B cell (primary cell): ENCODE measurements around the gene RPL19. TPM values are rescaled to one million over a fixed set of nuclear protein-coding genes. Genes with fewer than 3 reads are reported as not detected.

ENCODE experiments used
- ATAC-seq: fragments of 200-7000 bp; cut with Tn5 transposase; one replicate; pipeline ENCODE4 v1.10.0; 2021; ENCODE audit warnings: low read depth, mild to moderate bottlenecking, moderate number of reproducible peaks, moderate library complexity
- CTCF ChIA-PET: fragments of 350-600 bp; sonication (Branson Sonifier 250); formaldehyde crosslinking; loops from one replicate; lab custom pipeline; 2021; ENCODE audit warnings: antibody characterized with exemption, inconsistent platforms; lab: Charles Lee
- POLR2A ChIA-PET: fragments of 350-600 bp; sonication (Branson Sonifier 250); formaldehyde crosslinking; loops from one replicate; lab custom pipeline; 2021; ENCODE audit warnings: antibody characterized with exemption; lab: Charles Lee
- DNase-seq: peaks from one replicate; pipeline ENCODE4 v3.0.0; 2013
- H2AFZ ChIP-seq: 2 replicates; pipeline ENCODE4 v1.6.1; 2012; ENCODE audit warnings: mild to moderate bottlenecking, low read depth, low read length; ENCODE audit not compliant: insufficient read depth, poor library complexity, severe bottlenecking
- H3K27ac ChIP-seq, 2 donors: 1 replicate in 1 of 2; 2 replicates in 1 of 2; pipeline ENCODE4 v1.5.1; 2012 to 2013; ENCODE audit warnings: low read length in 2 of 2, mild to moderate bottlenecking in 2 of 2, moderate library complexity in 1 of 2
- H3K27me3 ChIP-seq, 4 experiments: fragments of 200-600 bp in 1 of 4; sonication (generic) in 1 of 4; replicated peaks in 1 of 4; 1 replicate in 2 of 4; 2 replicates in 2 of 4; pipeline versions ENCODE4 v1.6.1 to v1.7.0; 2013 to 2016; ENCODE audit warnings: low read length in 3 of 4, mild to moderate bottlenecking in 2 of 4, mixed read lengths in 1 of 4, moderate library complexity in 1 of 4; ENCODE audit not compliant: insufficient read depth in 4 of 4, control insufficient read depth in 3 of 4; ENCODE audit errors: control extremely low read depth in 1 of 4
- H3K36me3 ChIP-seq, 2 experiments: replicated peaks in 1 of 2; 1 replicate in 1 of 2; 2 replicates in 1 of 2; pipeline versions ENCODE4 v1.6.1 to v1.7.1; 2013; ENCODE audit warnings: low read length in 1 of 2; ENCODE audit not compliant: insufficient read depth in 2 of 2, control insufficient read depth in 1 of 2; ENCODE audit errors: control extremely low read depth in 1 of 2, extremely low read depth in 1 of 2
- H3K4me1 ChIP-seq, 2 donors: fragments of 200-600 bp in 1 of 2; sonication (generic) in 1 of 2; 1 replicate in 1 of 2; 2 replicates in 1 of 2; pipeline versions ENCODE4 v1.5.1 to v1.6.1; 2013 to 2017; ENCODE audit warnings: low read length in 2 of 2; ENCODE audit not compliant: control insufficient read depth in 2 of 2, insufficient read depth in 2 of 2
- H3K4me2 ChIP-seq: replicated peaks from 2 replicates; pipeline ENCODE3; 2012; ENCODE audit warnings: mild to moderate bottlenecking, low read depth, low read length; ENCODE audit not compliant: poor library complexity, severe bottlenecking
- H3K4me3 ChIP-seq, 5 experiments: fragments of 200-600 bp in 1 of 5; sonication (generic) in 1 of 5; 1 replicate in 3 of 5; 2 replicates in 2 of 5; pipeline versions ENCODE4 v1.5.1 to v1.7.0; 2011 to 2016; ENCODE audit warnings: low read length in 4 of 5, mild to moderate bottlenecking in 4 of 5, low read depth in 2 of 5, control low read depth in 1 of 5, moderate library complexity in 1 of 5; ENCODE audit not compliant: insufficient read depth in 1 of 5; ENCODE audit errors: control extremely low read depth in 1 of 5, extremely low read depth in 1 of 5
- H3K79me2 ChIP-seq: fragments of 200-600 bp; sonication (generic); one replicate; pipeline ENCODE4 v1.6.0; 2016; ENCODE audit warnings: low read length; ENCODE audit not compliant: control insufficient read depth, insufficient read depth
- H3K9ac ChIP-seq: fragments of 200-600 bp; sonication (generic); 2 replicates; pipeline ENCODE4 v1.6.1; 2017; ENCODE audit warnings: mild to moderate bottlenecking, low read length, moderate library complexity
- H3K9me3 ChIP-seq, 3 donors: one replicate each; pipeline versions ENCODE4 v1.6.1 to v1.7.1; 2013; ENCODE audit warnings: low read length in 2 of 3; ENCODE audit not compliant: control insufficient read depth in 2 of 3, insufficient read depth in 1 of 3; ENCODE audit errors: control extremely low read depth in 1 of 3
- H4K20me1 ChIP-seq: 2 replicates; pipeline ENCODE4 v1.6.0; 2012; ENCODE audit warnings: mild to moderate bottlenecking, low read length; ENCODE audit not compliant: insufficient read depth, control insufficient read depth, poor library complexity, severe bottlenecking
- H3K27ac Mint-ChIP-seq: one replicate; pipeline ENCODE4 v1.8.0; 2021; ENCODE audit warnings: mixed read lengths
- H3K27me3 Mint-ChIP-seq: one replicate; pipeline ENCODE4 v1.8.0; 2021; ENCODE audit warnings: mixed read lengths
- H3K4me1 Mint-ChIP-seq: one replicate; pipeline ENCODE4 v1.8.0; 2021; ENCODE audit warnings: mixed read lengths
- H3K4me3 Mint-ChIP-seq: one replicate; pipeline ENCODE4 v1.8.0; 2021; ENCODE audit warnings: mixed read lengths
- H3K9me3 Mint-ChIP-seq: one replicate; pipeline ENCODE4 v1.8.0; 2022; ENCODE audit warnings: mixed read lengths; ENCODE audit not compliant: insufficient read depth
- EZH2 ChIP-seq: IDR thresholded peaks from 2 replicates; pipeline ENCODE4 v1.6.1; 2012; ENCODE audit warnings: borderline replicate concordance, low read depth, mild to moderate bottlenecking, moderate library complexity, low read length; ENCODE audit not compliant: insufficient read depth, poor library complexity, severe bottlenecking
- WGBS: methylation state at CpG from one replicate; pipeline ENCODE4 v1.1.5; 2013; ENCODE audit warnings: missing lambda C conversion rate; ENCODE audit not compliant: insufficient coverage; 5-methylcytosine and 5-hydroxymethylcytosine counted together
- intact Hi-C: fragments of 100-400 bp; cut with micrococcal nuclease; formaldehyde crosslinking; loops from one replicate; pipeline ENCODE4 v1.10.0; 2022
- polyA plus RNA-seq: library from polyadenylated mRNA; depleted of rRNA; stranded (reverse); fragments of >200 nt; gene quantifications from 2 replicates; pipeline ENCODE4 v1.2.3, GENCODE V29; 2012
- total RNA-seq, 2 donors: library from RNA; stranded (reverse); fragments of 120-200 nt in 1 of 2; gene quantifications; 1 replicate in 1 of 2; 2 replicates in 1 of 2; pipeline versions ENCODE4 v1.2.3 to v1.2.4, GENCODE V29; 2013 to 2022
- TF ChIP-seq, protein P1 (sequence below): fragments of 200-600 bp; IDR thresholded peaks from one replicate; pipeline ENCODE4 v1.8.0; 2022; ENCODE audit warnings: antibody characterized with exemption, mild to moderate bottlenecking

The RPL19 gene
- total and polyA plus RNA-seq, 2 donors (not counting 1 experiment from before 2014, with no cell fraction given) = 3,041 to 3,233 TPM

DNA sequence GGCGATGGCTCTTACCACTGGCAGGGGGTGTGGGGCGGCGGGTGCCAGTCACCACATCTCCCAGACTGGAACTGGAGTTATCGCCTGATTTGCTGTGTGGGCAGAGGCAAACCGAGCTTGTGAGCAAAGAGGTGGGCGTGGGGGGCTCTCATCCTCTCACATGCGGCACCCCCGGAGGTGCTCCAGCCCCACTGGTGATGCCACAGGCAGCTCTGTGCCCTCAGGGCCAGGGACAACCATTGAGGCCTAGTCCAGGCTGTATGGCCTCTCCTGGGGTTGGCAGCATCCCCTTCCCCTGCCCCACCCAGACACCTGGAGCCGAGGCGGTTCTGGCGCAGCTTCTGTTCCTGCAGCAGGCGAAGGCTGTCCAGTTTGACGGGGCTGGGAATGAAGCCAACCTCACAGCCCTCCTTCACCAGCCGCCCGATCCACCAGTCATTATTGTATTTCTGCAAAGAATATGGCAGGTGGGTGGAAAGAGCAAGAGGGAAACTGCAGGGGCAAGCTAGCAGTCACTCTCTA lies 13.5 kb upstream of the RPL19 start:
- Mint-ChIP-seq H3K27me3 (no peaks in the 10 kb centered on the region), H3K4me3 (no peak overlapping the region), H3K9me3 (no peaks in the 10 kb centered on the region), H3K27ac (no peak overlapping the region), H3K4me1 (no peaks in the 10 kb centered on the region)
- Histone ChIP-seq H3K79me2 (no peaks in the 10 kb centered on the region), H2AFZ (no peak overlapping the region), H3K4me1 (no peaks in the 10 kb centered on the region), H3K27me3 (no peaks in the 10 kb centered on the region), H3K4me3 (no peak overlapping the region), H3K27ac (no peak overlapping the region), H3K36me3 (peaks cover 0 to 2% of the 10 kb centered on the region in 2 experiments), H4K20me1 (no peaks in the 10 kb centered on the region), H3K9ac (no peak overlapping the region), H3K9me3 (no peaks in the 10 kb centered on the region), H3K4me2 (no peak overlapping the region)
- WGBS = 98% methylated on average over 11 of the region's 15 CpGs
- no peak for DNase-seq
- intact Hi-C loops = no loop called here
- no peak for ATAC-seq
- ChIA-PET POLR2A (no interaction called here), CTCF (interaction anchor here (1.2 kb wide), 1 partner anchor 204 kb away, joined by 3 read pairs; no protein-coding TSS in a partner anchor)
- TF ChIP-seq EZH2 = no peak
- TF ChIP-seq, protein P1, sequence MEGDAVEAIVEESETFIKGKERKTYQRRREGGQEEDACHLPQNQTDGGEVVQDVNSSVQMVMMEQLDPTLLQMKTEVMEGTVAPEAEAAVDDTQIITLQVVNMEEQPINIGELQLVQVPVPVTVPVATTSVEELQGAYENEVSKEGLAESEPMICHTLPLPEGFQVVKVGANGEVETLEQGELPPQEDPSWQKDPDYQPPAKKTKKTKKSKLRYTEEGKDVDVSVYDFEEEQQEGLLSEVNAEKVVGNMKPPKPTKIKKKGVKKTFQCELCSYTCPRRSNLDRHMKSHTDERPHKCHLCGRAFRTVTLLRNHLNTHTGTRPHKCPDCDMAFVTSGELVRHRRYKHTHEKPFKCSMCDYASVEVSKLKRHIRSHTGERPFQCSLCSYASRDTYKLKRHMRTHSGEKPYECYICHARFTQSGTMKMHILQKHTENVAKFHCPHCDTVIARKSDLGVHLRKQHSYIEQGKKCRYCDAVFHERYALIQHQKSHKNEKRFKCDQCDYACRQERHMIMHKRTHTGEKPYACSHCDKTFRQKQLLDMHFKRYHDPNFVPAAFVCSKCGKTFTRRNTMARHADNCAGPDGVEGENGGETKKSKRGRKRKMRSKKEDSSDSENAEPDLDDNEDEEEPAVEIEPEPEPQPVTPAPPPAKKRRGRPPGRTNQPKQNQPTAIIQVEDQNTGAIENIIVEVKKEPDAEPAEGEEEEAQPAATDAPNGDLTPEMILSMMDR = no peak

DNA sequence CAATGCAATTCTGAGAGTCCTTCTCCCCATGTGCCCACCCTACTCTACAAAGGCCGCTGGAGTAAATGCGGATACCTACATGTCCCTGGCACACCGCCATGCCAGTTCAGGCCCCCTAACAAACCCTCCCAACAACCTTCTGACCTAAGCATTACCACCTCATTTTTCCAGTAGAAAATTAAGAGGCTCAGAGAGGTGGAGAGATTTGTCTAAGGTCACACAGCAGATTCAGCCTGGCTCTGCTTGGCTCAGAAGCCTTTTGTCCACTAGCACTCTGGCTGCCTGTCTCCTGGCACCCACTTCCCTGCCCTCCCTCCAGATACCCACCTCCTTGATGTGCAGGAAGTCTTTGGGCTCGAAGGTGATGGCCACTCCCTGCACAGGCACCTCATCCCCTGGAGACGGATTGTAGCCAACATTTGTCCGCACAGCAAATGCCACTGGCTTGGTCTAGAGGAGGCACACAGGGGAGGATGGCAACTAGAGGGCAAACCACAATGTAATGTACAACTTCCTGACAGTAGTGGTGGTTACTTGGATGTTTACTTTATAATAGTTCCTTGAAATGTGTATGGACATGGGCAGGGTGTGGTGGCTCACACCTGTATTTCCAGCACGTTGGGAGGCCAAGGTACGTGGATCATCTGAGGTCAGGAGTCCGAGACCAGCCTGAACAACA lies 12.8 kb upstream of the RPL19 start:
- POLR2A ChIA-PET = no interaction called here
- no peak for ATAC-seq
- H3K4me1 Mint-ChIP-seq = no peaks in the 10 kb centered on the region
- H2AFZ ChIP-seq = no peak overlapping the region
- intact Hi-C loops = no loop called here
- peaks cover 0 to 2% of the 10 kb centered on the region in 2 experiments for H3K36me3 ChIP-seq
- TF ChIP-seq EZH2 = no peak
- TF ChIP-seq, protein P1 = no peak
- H3K27me3 ChIP-seq = no peaks in the 10 kb centered on the region
- no peaks in the 10 kb centered on the region for H3K4me1 ChIP-seq
- H3K4me2 ChIP-seq = no peak overlapping the region
- H3K79me2 ChIP-seq = no peaks in the 10 kb centered on the region
- no peak overlapping the region for H3K4me3 Mint-ChIP-seq
- no peak overlapping the region for H3K9ac ChIP-seq
- no peaks in the 10 kb centered on the region for H3K9me3 ChIP-seq
- 78% methylated on average over 6 of the region's 9 CpGs for WGBS
- H4K20me1 ChIP-seq = no peaks in the 10 kb centered on the region
- no peak for DNase-seq
- CTCF ChIA-PET = interaction anchor here (1.2 kb wide), 1 partner anchor 204 kb away, joined by 3 read pairs; no protein-coding TSS in a partner anchor
- H3K9me3 Mint-ChIP-seq = no peaks in the 10 kb centered on the region
- H3K27ac Mint-ChIP-seq = no peak overlapping the region
- H3K4me3 ChIP-seq = no peak overlapping the region
- H3K27me3 Mint-ChIP-seq = no peaks in the 10 kb centered on the region
- H3K27ac ChIP-seq = no peak overlapping the region
